ENCODE results near the gene OGA. TPM values are rescaled to one million over a fixed set of nuclear protein-coding genes. Genes with fewer than 3 reads are reported as not detected.

Gene OGA
- total and polyA plus RNA-seq, 5 experiments from 2014 or later: 35.7 to 406 (median 43.7) TPM

- DNase-seq (peak in 1 of 10 donors; percentile 31), ATAC-seq (no peak)
- Mint-ChIP-seq H3K27ac (peak overlapping the region in 1 of 10 donors; percentile 43), H3K36me3 (no peaks in the 10 kb centered on the region), H3K27me3 (peaks cover 25 to 64% (median 48%) of the 10 kb centered on the region in 5 donors), H3K4me1 (peaks cover 9 to 23% (median 19%) of the 10 kb centered on the region in 4 donors), H3K9me3 (no peaks in the 10 kb centered on the region), H3K4me3 (peak overlapping the region in 1 of 10 donors; percentile 15)
- POLR2A ChIA-PET: no interaction called here
Measured at GRCh38 chr10:101771380-101771779, 46.9 kb downstream of the OGA start.

GRCh38 chr10:101770331-101771215, 47.7 kb downstream of the OGA start:
- POLR2A ChIA-PET: no interaction called here
- no peak overlapping the region for H3K4me3 Mint-ChIP-seq
- DNase-seq: peak in 1 of 10 donors; percentile 36
- H3K27ac Mint-ChIP-seq: no peak overlapping the region
- peaks cover 26 to 69% (median 53%) of the 10 kb centered on the region in 5 donors for H3K27me3 Mint-ChIP-seq
- peaks cover 9 to 23% (median 19%) of the 10 kb centered on the region in 4 donors for H3K4me1 Mint-ChIP-seq
- H3K36me3 Mint-ChIP-seq: no peaks in the 10 kb centered on the region
- no peak for ATAC-seq
- H3K9me3 Mint-ChIP-seq: no peaks in the 10 kb centered on the region

GRCh38 chr10:101769541-101770180, 48.6 kb downstream of the OGA start:
- peaks cover 6 to 16% (median 13%) of the 10 kb centered on the region in 4 donors for H3K4me1 Mint-ChIP-seq
- peaks cover 26 to 62% (median 53%) of the 10 kb centered on the region in 5 donors for H3K27me3 Mint-ChIP-seq
- no peak for ATAC-seq

GRCh38 chr10:101768791-101769170, 49.5 kb downstream of the OGA start:
- POLR2A ChIA-PET: no interaction called here
- Mint-ChIP-seq H3K4me1 (peaks cover 0 to 8% (median 5%) of the 10 kb centered on the region in 4 donors), H3K9me3 (no peaks in the 10 kb centered on the region), H3K27ac (peak overlapping the region in 1 of 10 donors; percentile 61), H3K27me3 (peaks cover 19 to 54% (median 46%) of the 10 kb centered on the region in 5 donors), H3K4me3 (no peak overlapping the region), H3K36me3 (no peaks in the 10 kb centered on the region)
- DNase-seq (no peak), ATAC-seq (no peak)

More at GRCh38 chr10:101769541-101770180, 48.6 kb downstream of the OGA start:
- peak overlapping the region in 1 of 10 donors; percentile 32 for H3K27ac Mint-ChIP-seq
- DNase-seq: peak in 1 of 10 donors; percentile 43
- no peaks in the 10 kb centered on the region for H3K9me3 Mint-ChIP-seq
- POLR2A ChIA-PET: no interaction called here
- no peak overlapping the region for H3K4me3 Mint-ChIP-seq
- no peaks in the 10 kb centered on the region for H3K36me3 Mint-ChIP-seq

GRCh38 chr10:101767966-101768790, 50.1 kb downstream of the OGA start:
- Mint-ChIP-seq H3K36me3 (no peaks in the 10 kb centered on the region), H3K27me3 (peaks cover 14 to 48% (median 41%) of the 10 kb centered on the region in 5 donors), H3K27ac (no peak overlapping the region), H3K4me3 (no peak overlapping the region), H3K4me1 (peaks cover 0 to 1% (median 0%) of the 10 kb centered on the region in 4 donors), H3K9me3 (no peaks in the 10 kb centered on the region)
- ATAC-seq: no peak
- POLR2A ChIA-PET: no interaction called here
- DNase-seq: no peak

- H3K36me3 Mint-ChIP-seq: no peaks in the 10 kb centered on the region
- no peak overlapping the region for H3K4me3 Mint-ChIP-seq
- POLR2A ChIA-PET: no interaction called here
- H3K9me3 Mint-ChIP-seq: no peaks in the 10 kb centered on the region
- H3K27ac Mint-ChIP-seq: no peak overlapping the region
- peaks cover 14 to 42% (median 39%) of the 10 kb centered on the region in 5 donors for H3K27me3 Mint-ChIP-seq
- DNase-seq (no peak), ATAC-seq (no peak)
- H3K4me1 Mint-ChIP-seq: no peaks in the 10 kb centered on the region
Measured at GRCh38 chr10:101767600-101767945, 50.7 kb downstream of the OGA start.

GRCh38 chr10:101766753-101767599, 51.3 kb downstream of the OGA start:
- no peaks in the 10 kb centered on the region for H3K36me3 Mint-ChIP-seq
- H3K4me1 Mint-ChIP-seq: no peaks in the 10 kb centered on the region
- peaks cover 14 to 36% (median 33%) of the 10 kb centered on the region in 5 donors for H3K27me3 Mint-ChIP-seq
- H3K9me3 Mint-ChIP-seq: no peaks in the 10 kb centered on the region
- H3K27ac Mint-ChIP-seq: no peak overlapping the region
- no peak overlapping the region for H3K4me3 Mint-ChIP-seq
- DNase-seq (no peak), ATAC-seq (no peak)
- POLR2A ChIA-PET: no interaction called here

- H3K9me3 Mint-ChIP-seq: no peaks in the 10 kb centered on the region
- no peak for DNase-seq
- POLR2A ChIA-PET: no interaction called here
- no peaks in the 10 kb centered on the region for H3K4me1 Mint-ChIP-seq
- H3K4me3 Mint-ChIP-seq: no peak overlapping the region
- no peaks in the 10 kb centered on the region for H3K36me3 Mint-ChIP-seq
- H3K27ac Mint-ChIP-seq: peak overlapping the region in 1 of 10 donors; percentile 77
- H3K27me3 Mint-ChIP-seq: peaks cover 12 to 31% (median 29%) of the 10 kb centered on the region in 5 donors
- ATAC-seq: no peak
Measured at GRCh38 chr10:101766306-101766705, 51.9 kb downstream of the OGA start.

- Mint-ChIP-seq H3K27me3 (peaks cover 8 to 26% (median 20%) of the 10 kb centered on the region in 5 donors), H3K4me1 (no peaks in the 10 kb centered on the region), H3K36me3 (no peaks in the 10 kb centered on the region), H3K9me3 (no peaks in the 10 kb centered on the region), H3K27ac (no peak overlapping the region), H3K4me3 (no peak overlapping the region)
- POLR2A ChIA-PET: no interaction called here
- ATAC-seq: no peak
- DNase-seq: no peak
Measured at GRCh38 chr10:101763141-101763846, 55.0 kb downstream of the OGA start.

GRCh38 chr10:101762736-101763135, 55.5 kb downstream of the OGA start:
- H3K4me1 Mint-ChIP-seq: no peaks in the 10 kb centered on the region
- H3K4me3 Mint-ChIP-seq: no peak overlapping the region
- H3K36me3 Mint-ChIP-seq: no peaks in the 10 kb centered on the region
- no peak for DNase-seq
- peaks cover 8 to 23% (median 20%) of the 10 kb centered on the region in 5 donors for H3K27me3 Mint-ChIP-seq
- H3K9me3 Mint-ChIP-seq: no peaks in the 10 kb centered on the region
- no peak overlapping the region for H3K27ac Mint-ChIP-seq
- POLR2A ChIA-PET: no interaction called here
- ATAC-seq: no peak

- peaks cover 4 to 15% (median 13%) of the 10 kb centered on the region in 5 donors for H3K27me3 Mint-ChIP-seq
- no peak overlapping the region for H3K4me3 Mint-ChIP-seq
- POLR2A ChIA-PET: no interaction called here
- no peaks in the 10 kb centered on the region for H3K36me3 Mint-ChIP-seq
- H3K27ac Mint-ChIP-seq: no peak overlapping the region
- DNase-seq: no peak
- no peak for ATAC-seq
- H3K9me3 Mint-ChIP-seq: no peaks in the 10 kb centered on the region
- H3K4me1 Mint-ChIP-seq: no peaks in the 10 kb centered on the region
Measured at GRCh38 chr10:101761226-101761625, 57.0 kb downstream of the OGA start.

Measured in naive thymus-derived CD8-positive, alpha-beta T cell (primary cell).